OCI-LY1 (cell line): ENCODE data around the gene PCYT1A.

Experiments
- EZH2 ChIP-seq: fragments of 200-600 bp; sonication (generic), shearing (Covaris generic); IDR thresholded peaks from 2 replicates; pipeline ENCODE4 v1.8.0; 2017; ENCODE audit warnings: borderline replicate concordance, mixed run types, mild to moderate bottlenecking, antibody characterized with exemption, low read length, moderate library complexity, mixed read lengths
- TF ChIP-seq, protein P1 (sequence below): fragments of 200-600 bp; sonication (generic), shearing (Covaris generic); IDR thresholded peaks from 2 replicates; pipeline ENCODE4 v1.5.1; 2017; ENCODE audit warnings: mild to moderate bottlenecking, antibody characterized with exemption, low read length, moderate library complexity, mixed read lengths

DNA sequence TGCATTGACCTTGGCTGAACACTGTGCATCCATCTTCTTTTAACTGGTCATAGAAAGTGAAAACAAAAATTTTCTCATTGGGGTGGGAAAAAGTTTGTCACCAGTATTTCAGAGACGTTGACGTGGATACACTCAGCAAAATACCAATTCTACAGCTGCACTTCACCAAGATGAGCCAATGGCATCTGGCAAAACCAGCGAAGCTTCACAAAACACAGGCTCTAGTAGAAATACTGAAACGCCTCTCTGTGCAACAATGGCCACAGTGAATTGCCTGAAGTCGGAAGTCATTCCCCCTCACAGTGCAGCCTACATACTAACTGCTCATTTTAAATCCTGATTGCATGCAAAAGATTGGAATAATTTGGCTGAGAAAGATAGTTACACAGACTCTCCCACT, 17.0 kb downstream of the PCYT1A start:
- TF ChIP-seq, protein P1, sequence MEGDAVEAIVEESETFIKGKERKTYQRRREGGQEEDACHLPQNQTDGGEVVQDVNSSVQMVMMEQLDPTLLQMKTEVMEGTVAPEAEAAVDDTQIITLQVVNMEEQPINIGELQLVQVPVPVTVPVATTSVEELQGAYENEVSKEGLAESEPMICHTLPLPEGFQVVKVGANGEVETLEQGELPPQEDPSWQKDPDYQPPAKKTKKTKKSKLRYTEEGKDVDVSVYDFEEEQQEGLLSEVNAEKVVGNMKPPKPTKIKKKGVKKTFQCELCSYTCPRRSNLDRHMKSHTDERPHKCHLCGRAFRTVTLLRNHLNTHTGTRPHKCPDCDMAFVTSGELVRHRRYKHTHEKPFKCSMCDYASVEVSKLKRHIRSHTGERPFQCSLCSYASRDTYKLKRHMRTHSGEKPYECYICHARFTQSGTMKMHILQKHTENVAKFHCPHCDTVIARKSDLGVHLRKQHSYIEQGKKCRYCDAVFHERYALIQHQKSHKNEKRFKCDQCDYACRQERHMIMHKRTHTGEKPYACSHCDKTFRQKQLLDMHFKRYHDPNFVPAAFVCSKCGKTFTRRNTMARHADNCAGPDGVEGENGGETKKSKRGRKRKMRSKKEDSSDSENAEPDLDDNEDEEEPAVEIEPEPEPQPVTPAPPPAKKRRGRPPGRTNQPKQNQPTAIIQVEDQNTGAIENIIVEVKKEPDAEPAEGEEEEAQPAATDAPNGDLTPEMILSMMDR: no peak
- no peak for TF ChIP-seq EZH2
